HG03571 (cell line): ENCODE measurements around the gene LZTR1.
"Not testable (repeated sequence)": the region's sequence is repeated elsewhere in the genome, so short reads cannot be mapped to it uniquely, and the experiment has no call there.

Experiments used
- ATAC-seq: cut with Tn5 transposase; IDR thresholded peaks from one replicate; pipeline ENCODE4 v1.9.1; 2021; ENCODE audit not compliant: unreplicated experiment

The LZTR1 gene

DNA sequence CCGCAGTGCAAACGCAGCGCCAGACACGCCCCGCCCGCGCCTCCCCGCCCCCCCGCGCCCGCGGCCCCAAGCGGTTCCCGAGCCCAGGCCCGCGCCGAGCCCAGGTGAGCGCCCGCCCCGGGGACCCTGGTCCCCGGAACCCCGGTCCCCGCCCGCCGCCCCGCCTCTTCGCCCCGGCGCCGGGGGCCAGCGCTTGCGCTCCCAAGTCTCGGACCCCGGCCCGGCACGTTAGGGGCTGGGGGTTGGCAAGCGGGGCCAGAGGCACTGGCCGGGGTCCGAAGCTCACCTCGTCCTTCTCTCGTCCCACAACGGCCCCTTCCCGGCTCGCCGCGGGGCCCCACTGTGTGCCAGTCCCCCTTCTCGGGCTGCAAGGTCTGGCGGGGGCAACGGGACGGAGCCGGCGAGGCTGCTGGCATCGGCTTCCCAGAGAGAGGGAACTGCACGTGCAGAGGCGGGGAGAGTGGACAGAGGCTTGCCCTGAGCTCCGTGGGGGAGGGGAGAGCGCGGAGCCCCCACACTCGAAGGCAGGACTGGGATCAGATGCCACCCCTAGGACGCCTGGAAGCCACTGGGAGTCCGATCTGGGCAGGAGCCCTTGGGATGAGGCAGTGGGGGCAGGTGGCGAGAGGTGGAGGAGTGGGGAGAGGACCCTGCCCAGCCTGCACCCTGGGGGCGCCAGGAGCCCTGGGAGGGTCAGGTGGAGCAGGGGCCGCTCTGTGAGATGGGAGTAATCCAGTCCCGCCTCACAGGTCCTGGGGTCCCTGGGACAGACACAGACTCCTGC, 16.8 kb upstream of the LZTR1 start:
- ATAC-seq: no peak

DNA sequence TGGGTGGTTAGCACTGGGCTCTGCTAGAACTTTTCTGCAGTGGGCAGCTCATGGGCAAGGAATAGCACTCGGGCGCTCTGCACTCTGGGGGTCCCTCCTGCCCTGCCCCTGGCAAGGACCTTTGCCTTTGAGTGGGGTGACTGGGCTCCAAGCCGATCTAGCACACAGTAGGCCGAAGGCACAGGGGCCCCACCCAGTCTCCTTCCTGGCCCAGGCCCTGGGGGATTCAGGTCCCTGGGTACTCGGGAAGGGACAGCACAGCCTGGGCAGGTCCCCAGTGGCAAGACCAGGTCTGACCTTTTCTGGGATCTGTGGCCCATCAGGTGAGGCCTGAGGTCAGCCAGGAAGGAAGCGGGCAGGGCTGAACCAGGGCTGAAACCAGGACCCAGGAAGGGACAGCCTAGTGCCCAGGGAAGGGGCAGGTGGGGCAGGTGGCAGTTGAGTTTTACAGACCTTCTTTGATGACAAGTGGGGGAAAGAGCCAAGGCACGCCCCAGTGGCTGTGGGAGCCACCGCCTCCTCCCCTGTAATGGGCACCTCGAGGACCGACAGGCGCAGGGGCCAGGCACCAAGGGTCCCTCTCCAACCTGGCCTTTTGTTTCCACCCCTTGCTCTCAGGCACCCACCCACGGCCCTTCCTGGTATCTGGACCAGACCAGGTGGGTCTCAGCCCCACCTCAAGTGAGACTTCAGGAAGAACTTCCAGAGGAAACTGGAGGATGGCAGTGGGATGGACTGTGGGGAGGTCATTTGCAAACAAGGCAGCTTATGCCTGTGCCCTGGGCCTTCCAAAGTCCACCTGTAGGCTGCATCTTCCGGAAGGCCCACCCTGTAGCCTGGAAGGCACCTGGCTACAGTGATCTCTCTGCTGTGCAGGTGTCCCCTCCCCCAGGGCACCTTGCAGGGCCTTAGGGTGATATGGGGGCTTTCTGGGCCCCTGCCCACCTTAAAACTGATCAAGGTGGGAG, 15.9 kb upstream of the LZTR1 start:
- no peak for ATAC-seq

DNA sequence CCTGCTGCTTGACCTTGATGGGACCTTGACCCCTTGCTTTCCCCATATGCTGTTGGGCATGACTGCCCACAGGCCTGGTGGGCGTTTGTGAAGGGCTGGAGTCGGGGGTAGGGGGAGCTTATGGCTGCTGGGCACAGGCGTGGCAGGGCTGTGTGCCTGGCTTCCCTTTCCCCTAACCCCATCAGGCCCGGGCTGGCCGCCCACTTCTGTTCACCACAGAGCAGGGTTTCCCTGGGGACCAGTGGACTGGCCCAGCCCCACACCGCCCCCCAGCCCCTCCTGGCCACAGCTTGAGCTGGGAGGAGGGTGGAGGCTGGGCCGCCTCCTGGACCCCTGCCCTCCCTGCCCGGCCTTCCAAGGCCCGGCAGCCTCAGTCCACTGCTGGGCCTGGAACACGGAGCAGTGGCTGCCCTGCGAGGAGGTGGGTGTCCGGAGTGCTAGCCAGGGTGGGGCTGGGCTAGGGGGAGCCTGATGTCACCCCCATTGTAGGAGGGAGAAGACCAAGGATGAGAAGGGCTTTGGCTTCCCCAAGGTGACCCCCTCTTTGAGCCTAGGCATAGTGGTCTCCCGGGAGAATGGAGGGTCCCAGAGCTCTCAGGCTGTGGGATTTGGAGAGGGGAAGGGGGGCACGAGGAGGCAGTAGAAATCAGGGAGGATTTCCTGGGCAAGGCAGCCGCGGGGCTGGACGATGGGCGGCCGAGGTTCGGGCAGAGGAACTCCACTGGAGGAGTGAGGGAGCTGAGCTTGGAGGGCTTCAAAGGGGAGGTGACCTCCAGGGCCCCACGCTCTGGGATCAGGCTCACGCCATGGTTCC, 15.0 kb upstream of the LZTR1 start, which contains the start of gene AIFM3:
AIFM3 (plus strand) TSS at position 373 of the 814 bp plus-strand sequence. CDS start 690 bp downstream, outside the sequence.
- no peak for ATAC-seq

DNA sequence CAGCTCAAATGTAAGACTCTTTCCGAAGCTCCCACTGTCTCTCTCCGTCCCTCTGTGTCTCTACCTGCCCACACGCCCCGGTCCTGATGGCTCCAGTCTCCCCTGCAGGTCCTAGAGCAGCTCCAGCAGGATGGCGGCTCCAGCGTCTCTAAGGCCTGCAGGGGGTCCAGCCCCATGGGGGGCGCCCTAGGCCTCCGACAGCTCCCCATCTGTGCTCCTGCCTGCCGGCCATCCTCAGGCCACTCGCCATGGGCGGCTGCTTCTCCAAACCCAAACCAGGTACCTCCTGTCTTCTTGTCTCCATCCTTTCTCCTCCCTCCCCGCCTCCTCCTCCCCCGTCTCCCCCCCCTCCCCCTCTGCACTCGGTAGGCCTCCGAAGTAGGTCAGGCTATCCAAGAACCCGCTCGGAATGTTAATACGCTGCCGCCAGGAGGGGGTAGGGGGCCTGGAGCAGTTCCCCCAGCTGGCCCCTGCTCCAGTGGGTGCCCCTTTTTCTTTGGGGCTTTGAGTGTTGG, 14.3 kb upstream of the LZTR1 start:
- no peak for ATAC-seq

DNA sequence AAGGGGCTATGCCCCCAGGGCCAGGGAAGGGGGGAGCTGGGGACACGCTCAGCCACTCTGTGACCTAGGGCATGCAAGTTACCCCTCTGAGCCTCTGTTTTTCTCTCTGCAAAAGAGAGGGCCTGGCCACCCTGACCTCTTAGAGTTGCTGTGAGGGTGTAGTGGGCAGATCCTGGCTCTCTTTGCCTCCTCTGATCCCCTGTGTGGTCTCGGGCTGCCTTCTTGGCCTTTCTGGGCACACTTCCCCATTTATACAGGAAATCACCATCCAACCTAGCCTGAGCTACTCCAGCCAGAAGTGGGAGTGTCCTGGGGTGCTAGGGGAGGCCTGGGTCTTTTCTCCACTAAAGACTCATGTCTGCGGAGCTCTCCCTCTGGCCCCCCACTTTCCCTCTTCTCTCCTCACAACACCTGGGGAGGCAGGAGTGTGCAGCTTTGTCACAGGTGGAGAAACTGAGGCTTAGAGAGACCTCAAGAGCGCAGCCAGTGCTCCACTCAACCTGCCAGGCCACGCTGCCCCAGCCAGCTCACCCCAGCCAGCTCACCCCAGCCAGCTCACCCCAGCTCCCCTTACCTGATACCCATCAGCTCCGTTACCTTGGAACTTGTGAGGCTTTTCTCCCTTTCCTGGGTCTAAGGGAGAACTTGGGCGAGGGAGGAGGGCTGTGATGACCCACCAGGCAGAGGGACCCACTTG, 13.7 kb upstream of the LZTR1 start:
- ATAC-seq: no peak

DNA sequence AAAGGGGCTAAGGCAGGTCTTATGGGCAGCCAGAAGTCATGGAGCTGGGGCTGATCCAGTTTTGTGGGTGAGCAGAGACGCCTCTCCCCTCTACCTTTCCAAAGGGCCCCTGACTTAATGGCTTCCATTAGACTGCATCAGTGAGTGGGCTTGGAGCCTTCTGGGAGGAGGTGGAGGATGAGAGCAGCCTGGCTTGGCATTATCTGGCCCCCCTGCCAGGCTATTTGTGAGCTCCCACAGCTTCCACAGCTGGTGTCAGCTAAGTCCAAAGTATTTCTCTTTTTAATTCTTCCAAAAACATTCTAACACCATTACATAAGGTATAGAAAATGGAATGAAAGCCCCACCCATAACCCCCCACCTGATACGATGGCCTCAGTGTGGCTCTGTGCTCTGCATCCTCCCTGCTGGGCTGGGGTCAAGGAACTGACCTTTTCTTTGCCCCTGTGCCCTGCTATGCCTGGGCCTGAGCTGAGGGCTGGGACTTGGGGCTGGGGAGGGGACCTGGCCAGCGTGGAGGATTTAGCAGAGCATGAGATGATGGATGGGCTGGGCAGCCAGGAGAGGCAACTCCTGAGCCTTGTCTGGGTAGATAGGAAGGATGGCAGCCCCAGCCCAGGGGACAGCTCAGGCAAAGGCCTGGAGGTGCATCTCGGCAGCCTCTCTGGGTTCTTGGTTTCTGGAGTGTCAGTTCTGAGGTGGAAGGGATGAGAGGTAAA, 11.0 kb upstream of the LZTR1 start:
- no peak for ATAC-seq

DNA sequence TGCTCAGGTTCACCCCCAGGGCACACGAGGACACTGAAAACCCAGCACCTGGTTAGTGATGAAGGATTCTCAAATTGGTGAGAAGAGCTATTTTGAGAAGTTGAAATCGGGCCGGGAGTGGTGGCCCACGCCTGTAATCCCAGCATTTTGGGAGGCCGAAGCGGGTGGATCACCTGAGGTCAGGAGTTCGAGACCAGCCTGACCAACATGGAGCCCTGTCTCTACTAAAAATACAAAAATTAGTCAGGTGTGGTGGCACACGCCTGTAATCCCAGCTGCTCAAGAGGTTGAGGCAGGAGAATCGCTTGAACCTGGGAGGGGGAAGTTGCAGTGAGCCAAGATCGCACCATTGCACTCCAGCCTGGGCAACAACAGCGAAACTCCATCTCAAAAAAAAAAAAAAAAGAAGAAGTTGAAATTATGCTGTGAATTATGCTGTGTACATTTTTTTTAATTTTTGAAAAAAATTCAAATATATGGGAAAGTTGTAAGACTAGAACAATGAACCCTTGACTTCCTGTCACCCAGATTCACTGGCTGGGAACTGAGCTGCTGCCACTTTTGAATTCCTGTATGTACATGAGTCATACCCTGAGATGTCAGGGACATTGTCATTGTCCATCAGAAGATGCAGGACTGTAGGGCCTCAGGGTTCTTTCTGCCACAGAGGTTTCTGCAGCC, 9.9 kb upstream of the LZTR1 start:
- ATAC-seq: not testable (repeated sequence)

DNA sequence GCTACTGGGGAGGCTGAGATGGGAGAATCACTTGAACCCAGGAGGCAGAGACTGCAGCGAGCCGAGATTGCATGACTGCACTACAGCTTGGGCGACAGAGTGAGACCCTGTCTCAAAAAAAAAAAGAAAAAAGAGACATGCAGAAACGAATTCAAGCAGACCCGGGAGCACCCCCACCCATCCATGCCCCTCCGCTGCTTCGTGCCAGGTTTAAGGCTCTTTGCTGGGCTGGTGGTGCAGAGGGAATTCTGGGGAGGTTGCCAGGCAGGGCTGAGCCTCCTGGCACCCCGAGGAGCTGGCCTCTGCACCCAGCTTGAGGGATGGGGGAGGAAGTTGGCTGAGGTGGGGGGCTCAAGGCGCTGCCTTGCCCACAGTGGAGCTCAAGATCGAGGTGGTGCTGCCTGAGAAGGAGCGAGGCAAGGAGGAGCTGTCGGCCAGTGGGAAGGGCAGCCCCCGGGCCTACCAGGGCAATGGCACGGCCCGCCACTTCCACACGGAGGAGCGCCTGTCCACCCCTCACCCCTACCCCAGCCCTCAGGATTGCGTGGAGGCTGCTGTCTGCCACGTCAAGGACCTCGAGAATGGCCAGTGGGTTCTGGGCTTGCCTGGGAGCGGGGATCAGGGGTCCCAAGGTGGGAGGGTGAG, 9.0 kb upstream of the LZTR1 start:
- ATAC-seq: no peak

DNA sequence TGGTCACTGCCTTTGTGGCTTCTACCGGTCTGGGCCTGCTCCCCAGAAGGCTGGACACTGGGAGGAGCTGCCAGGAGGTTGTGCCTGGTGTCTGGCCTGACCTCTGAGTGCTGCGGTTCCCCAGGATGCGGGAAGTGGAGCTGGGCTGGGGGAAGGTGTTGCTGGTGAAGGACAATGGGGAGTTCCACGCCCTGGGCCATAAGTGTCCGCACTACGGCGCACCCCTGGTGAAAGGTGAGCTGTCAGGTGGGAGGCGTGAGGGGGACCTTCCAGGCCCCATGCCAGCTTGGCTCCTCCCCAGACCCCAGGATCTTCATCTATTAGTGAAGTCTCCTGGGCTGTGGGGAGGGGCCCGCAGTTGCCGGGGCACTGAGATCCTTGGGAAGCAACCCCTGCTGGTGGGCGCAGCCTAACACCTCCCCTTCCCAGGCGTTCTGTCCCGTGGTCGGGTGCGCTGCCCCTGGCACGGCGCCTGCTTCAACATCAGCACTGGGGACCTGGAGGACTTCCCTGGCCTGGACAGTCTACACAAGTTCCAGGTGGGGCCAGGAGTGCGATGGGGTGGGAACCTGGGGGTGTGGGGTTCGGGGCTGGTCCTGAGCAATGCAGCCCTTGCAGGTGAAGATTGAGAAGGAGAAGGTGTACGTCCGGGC, 8.3 kb upstream of the LZTR1 start:
- no peak for ATAC-seq

DNA sequence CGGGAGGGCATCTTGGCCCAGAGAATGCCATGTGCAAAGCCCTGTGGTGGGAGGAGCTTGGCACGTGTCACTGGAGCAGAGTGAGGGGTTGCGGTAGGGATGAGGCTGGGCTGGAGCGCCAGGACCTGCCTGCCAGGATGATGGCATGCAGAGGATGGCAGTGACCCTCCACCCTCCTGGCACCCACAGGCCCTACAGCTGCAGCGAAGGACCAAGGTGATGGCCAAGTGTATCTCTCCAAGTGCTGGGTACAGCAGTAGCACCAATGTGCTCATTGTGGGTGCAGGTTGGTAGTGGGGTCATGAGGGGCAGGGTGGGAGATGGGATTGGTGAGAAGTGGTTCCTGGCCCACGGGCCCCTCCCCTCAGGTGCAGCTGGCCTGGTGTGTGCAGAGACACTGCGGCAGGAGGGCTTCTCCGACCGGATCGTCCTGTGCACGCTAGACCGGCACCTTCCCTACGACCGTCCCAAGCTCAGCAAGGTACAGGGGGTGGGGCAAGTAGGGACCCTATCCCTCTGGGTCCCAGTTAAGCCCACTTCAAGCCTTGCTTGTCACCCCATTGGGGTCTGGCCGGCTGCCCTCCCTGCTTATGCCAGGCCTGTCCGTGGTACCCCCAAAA, 7.7 kb upstream of the LZTR1 start:
- no peak for ATAC-seq

DNA sequence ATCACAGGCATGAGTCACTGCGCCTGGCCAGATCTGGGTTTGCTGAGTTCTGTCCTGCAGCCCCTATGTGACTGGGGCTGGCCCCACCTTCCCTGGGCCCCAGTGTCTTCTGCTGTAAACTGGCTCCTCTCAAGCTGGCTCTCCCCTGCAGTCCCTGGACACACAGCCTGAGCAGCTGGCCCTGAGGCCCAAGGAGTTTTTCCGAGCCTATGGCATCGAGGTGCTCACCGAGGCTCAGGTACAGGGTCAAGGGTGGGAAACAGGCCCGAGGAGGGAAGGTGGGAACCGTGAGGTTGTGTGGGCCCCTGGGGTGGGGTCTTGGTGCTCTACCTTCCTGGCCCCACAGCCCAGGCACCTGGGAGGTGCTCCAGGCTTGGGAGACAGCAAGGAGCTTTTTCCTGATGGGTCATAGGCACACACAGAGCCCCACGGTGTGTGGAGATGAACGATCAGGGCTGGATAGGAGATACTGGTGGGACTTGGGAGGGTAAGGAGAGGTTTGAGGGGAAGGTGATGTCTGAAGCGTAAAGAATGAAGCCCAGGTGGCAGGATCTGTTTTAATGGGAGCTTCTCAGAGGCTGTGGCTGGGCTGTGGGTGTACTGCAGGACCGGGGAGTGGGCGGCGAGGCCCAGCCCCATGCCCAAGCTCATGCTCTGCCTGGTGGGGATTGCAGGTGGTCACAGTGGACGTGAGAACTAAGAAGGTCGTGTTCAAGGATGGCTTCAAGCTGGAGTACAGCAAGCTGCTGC, 6.4 kb upstream of the LZTR1 start:
- ATAC-seq: no peak

DNA sequence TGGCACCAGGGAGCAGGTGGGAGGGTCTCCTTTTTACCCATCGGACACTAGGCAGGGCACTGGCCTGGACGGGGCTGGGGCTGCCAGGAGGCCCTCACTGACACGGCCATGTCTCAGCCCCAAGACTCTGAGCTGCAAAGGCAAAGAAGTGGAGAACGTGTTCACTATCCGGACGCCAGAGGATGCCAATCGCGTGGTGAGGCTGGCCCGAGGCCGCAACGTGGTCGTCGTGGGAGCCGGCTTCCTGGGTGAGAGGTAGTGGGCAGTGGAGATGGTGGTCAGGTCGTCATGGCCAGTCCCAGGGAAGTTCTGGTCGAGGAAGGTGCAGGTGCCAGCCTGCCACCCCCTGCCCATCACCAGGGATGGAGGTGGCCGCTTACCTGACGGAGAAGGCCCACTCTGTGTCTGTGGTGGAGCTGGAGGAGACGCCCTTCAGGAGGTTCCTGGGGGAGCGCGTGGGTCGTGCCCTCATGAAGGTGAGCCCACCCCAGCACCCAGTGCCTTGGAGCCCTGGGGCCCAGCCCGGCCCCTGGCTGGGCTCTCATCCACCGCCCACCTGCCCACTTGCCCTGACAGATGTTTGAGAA, 5.7 kb upstream of the LZTR1 start:
- ATAC-seq: no peak

DNA sequence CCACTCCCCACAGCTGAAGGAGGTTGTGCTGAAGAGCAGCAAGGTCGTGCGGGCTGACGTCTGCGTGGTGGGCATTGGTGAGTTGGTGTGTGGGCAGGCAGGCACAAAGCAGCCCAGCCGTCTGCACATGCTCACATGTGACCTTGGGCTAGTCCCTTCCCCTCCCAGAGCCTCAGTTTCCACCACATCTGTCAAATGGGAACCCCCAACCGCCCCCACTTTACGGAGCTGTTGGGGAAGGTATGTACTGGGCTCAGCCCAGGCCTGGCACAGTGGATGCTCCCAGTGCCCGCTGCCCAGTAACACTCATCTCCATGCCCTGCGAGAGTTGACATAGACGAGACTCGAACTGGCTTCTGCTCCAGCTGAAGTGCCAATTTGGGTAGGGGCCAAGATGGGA, 5.1 kb upstream of the LZTR1 start:
- ATAC-seq: no peak

DNA sequence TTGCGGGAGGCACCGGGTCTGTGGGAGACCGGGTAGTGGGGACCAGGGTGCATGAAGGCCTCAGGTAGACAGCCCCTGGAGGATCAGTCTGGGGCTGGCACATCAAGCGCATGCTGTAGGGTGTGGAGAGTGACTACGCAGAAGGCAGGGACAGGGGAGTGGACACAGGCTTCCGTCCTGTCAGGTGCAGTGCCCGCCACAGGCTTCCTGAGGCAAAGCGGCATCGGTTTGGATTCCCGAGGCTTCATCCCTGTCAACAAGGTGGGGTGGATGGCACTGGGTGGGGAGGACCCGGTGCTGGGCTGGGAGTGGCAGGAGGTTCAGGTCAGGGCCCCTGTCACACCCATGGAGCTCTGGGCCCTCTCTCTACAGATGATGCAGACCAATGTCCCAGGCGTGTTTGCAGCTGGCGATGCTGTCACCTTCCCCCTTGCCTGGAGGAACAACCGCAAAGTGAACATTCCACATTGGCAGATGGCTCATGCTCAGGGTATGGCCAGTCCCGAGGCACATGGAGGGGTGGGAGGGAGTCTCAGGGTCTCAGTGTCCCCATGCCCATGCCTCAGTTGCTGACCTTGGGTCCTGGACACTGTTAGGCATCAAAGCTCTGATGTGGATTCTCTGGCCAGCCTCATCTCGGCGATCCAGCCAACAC, 4.5 kb upstream of the LZTR1 start:
- no peak for ATAC-seq

DNA sequence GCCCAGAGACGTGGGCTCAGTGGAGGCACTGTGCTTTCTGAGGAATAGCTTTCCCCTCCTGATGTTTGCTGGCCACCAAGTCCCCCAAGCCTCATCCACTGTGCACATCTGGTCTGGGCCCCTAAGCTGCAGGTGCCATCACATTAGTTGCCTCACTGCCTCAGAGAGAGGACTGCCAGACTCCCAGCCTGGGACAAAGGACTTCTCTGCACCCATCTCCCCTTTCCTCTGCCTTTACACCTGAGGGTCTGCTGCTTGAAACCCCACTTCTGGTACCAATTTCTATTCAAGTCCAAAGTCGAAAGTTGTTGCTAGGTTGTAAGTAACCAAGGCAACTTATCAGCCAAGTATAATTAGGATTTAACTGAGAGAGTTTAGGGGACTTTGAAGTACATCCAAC, 3.7 kb upstream of the LZTR1 start:
- ATAC-seq: no peak

DNA sequence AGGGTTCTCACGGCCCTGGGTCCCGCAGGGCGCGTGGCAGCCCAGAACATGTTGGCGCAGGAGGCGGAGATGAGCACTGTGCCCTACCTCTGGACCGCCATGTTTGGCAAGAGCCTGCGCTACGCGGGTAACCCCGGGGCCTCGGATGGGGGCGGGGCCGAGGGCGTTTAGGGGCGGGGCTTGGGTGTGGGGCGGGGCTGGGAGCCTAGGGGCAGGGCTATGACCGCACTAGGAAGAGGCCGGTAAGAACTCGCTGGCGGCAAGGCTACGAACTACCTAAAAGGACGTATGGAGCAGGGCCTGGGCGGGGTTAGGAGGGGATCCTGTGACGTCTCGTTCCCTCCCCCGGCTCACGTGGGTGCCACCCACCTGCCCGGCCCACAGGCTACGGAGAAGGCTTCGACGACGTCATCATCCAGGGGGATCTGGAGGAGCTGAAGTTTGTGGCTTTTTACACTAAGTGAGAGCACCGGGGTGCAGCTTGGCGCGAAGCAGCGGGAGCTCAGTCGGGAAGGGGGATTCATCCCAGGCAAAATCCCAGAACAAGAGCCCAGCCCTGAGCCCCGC, 2.8 kb upstream of the LZTR1 start:
- ATAC-seq: no peak
